Measurements from ENCODE around the gene DERL2. TPM values are rescaled to one million over a fixed set of nuclear protein-coding genes. Genes with fewer than 3 reads are reported as not detected.
A peak's percentile ranks its signal among the peaks of the same experiment; 100 is the strongest.

The DERL2 gene
- total and polyA plus RNA-seq, 3 donors from 2014 or later = 70.8 to 159 (median 97.0) TPM

GRCh38 chr17:5468075-5468473, 17.9 kb downstream of the DERL2 start:
- 0% methylated on average over 16 to 17 of the region's 17 CpGs for WGBS, 2 donors
- peak; percentile 21 for DNase-seq
- no peaks in the 10 kb centered on the region for H3K36me3 ChIP-seq (ENCODE audit: low read depth, missing control alignments)
- H3K27me3 ChIP-seq = no peaks in the 10 kb centered on the region
- TF ChIP-seq POLR2A (IDR thresholded peaks at IDR 0.05) (no peak), CTCF (IDR thresholded peaks at IDR 0.05) (no peak)
- H3K4me3 ChIP-seq = peak overlapping the region; percentile 81 to 85
- intact Hi-C loops (cut with DNase I; ENCODE audit: low total_unique reads) = no loop called here
- peaks cover 10% of the 10 kb centered on the region for H3K4me1 ChIP-seq
- no peaks in the 10 kb centered on the region for H3K9me3 ChIP-seq
- no peak overlapping the region for H3K27ac ChIP-seq

- Histone ChIP-seq H3K9me3 (no peaks in the 10 kb centered on the region), H3K4me1 (peaks cover 10% of the 10 kb centered on the region), H3K36me3 (ENCODE audit: low read depth, missing control alignments) (no peaks in the 10 kb centered on the region), H3K27ac (no peak overlapping the region), H3K27me3 (no peaks in the 10 kb centered on the region), H3K4me3 (peak overlapping the region; percentile 81 to 85)
- 3% methylated on average over 8 of the region's 8 CpGs for WGBS, 2 donors
- intact Hi-C loops (cut with DNase I; ENCODE audit: low total_unique reads) = no loop called here
- TF ChIP-seq CTCF (IDR thresholded peaks at IDR 0.05) (no peak), POLR2A (IDR thresholded peaks at IDR 0.05) (no peak)
- DNase-seq = no peak
Measured at GRCh38 chr17:5467416-5467815, 18.6 kb downstream of the DERL2 start.

- Histone ChIP-seq H3K27me3 (no peaks in the 10 kb centered on the region), H3K36me3 (ENCODE audit: low read depth, missing control alignments) (no peaks in the 10 kb centered on the region), H3K27ac (no peak overlapping the region), H3K4me3 (no peak overlapping the region), H3K9me3 (no peaks in the 10 kb centered on the region), H3K4me1 (peaks cover 10% of the 10 kb centered on the region)
- no peak for DNase-seq
- no peak for TF ChIP-seq POLR2A (IDR thresholded peaks at IDR 0.05)
- TF ChIP-seq CTCF (IDR thresholded peaks at IDR 0.05) = no peak
- 94 to 95% methylated on average over 4 of the region's 4 CpGs for WGBS, 2 donors
- intact Hi-C loops (cut with DNase I; ENCODE audit: low total_unique reads) = no loop called here
Measured at GRCh38 chr17:5466295-5466694, 19.7 kb downstream of the DERL2 start.

GRCh38 chr17:5464717-5465507, 21.1 kb downstream of the DERL2 start:
- H3K4me3 ChIP-seq = no peak overlapping the region
- no peaks in the 10 kb centered on the region for H3K27me3 ChIP-seq
- no peaks in the 10 kb centered on the region for H3K36me3 ChIP-seq (ENCODE audit: low read depth, missing control alignments)
- no peak overlapping the region for H3K27ac ChIP-seq
- TF ChIP-seq CTCF (IDR thresholded peaks at IDR 0.05) = no peak
- no peak for TF ChIP-seq POLR2A (IDR thresholded peaks at IDR 0.05)
- DNase-seq = no peak
- no peaks in the 10 kb centered on the region for H3K9me3 ChIP-seq
- 85 to 90% methylated on average over 10 of the region's 10 CpGs for WGBS, 2 donors
- peaks cover 10% of the 10 kb centered on the region for H3K4me1 ChIP-seq
- intact Hi-C loops (cut with DNase I; ENCODE audit: low total_unique reads) = no loop called here

- TF ChIP-seq CTCF (IDR thresholded peaks at IDR 0.05) (no peak), POLR2A (IDR thresholded peaks at IDR 0.05) (no peak)
- DNase-seq = peak; percentile 56
- Histone ChIP-seq H3K27me3 (no peaks in the 10 kb centered on the region), H3K36me3 (ENCODE audit: low read depth, missing control alignments) (no peaks in the 10 kb centered on the region), H3K4me1 (no peaks in the 10 kb centered on the region), H3K27ac (no peak overlapping the region), H3K9me3 (no peaks in the 10 kb centered on the region), H3K4me3 (no peak overlapping the region)
- 66 to 68% methylated on average over 8 of the region's 8 CpGs for WGBS, 2 donors
- intact Hi-C loops (cut with DNase I; ENCODE audit: low total_unique reads) = no loop called here
Measured at GRCh38 chr17:5446786-5447185, 39.2 kb downstream of the DERL2 start.
